ENCODE results near the gene CRYAA.
"Not testable (repeated sequence)": the region's sequence is repeated elsewhere in the genome, so short reads cannot be mapped to it uniquely, and the experiment has no call there.

Gene CRYAA, protein sequence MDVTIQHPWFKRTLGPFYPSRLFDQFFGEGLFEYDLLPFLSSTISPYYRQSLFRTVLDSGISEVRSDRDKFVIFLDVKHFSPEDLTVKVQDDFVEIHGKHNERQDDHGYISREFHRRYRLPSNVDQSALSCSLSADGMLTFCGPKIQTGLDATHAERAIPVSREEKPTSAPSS

DNA sequence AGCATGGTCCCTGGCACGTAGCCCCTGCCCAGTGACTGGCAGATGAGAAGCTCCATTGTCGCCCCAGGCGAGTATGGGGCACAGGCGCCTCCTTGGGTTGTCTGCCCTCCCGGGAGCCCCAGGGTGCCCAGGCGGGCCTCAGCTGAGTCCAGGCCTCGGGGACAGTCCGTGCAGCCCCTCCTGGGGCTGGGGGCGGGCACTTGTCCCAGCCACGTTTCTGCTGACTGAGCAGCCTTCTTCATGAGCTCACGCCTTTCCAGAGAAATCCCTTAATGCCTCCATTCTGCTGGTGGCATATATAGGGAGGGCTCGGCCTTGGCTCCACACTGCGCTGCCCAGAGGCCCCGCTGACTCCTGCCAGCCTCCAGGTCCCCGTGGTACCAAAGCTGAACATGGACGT, at the start of gene CRYAA:
TSS of gene CRYAA (plus strand) at position 301 of the 400 bp plus-strand sequence. CDS start at position 393, 92 bp downstream.
- not testable (repeated sequence) for DNase-seq (ENCODE audit: low read depth)

DNA sequence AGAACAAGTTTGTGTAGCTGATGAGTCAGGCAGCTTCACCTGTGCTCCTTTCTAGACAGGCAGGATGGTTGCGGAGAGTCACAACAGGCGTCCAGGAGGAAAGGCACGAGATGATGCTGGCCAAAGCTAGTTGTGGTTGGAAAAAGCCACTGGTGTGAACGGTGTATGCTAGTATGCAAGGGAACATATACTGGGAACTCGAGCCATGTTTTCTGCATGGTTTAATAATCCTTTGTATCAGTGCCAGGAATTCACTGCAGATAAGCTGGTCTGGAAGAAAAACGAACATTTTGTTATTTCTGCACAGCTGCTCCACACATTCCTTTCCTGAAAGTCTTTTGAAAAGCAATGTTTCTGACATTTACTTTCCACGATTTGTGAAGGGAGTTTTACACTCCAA, 38.7 kb upstream of the CRYAA start:
- DNase-seq (ENCODE audit: low read depth): not testable (repeated sequence)

DNA sequence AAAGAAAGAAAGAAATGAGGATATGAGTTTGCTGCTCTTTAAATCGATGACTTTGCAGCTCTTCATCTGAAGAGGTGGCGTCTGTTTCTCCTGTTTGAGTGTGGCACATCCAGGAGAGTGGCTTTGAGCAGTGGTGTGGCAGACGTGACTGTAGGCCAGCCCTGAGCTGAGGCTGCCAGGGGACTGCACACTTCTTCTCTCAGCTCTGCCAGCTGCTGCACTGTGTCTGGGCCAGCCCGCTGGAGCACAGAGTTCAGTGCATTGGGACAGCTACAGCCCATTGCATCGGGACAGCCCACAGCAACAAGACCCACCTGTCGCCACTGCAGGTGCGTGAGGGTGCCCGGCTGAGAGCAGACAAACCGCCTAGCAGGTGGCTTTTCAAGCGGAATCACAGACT, 34.3 kb upstream of the CRYAA start:
- DNase-seq (ENCODE audit: low read depth): not testable (repeated sequence)

DNA sequence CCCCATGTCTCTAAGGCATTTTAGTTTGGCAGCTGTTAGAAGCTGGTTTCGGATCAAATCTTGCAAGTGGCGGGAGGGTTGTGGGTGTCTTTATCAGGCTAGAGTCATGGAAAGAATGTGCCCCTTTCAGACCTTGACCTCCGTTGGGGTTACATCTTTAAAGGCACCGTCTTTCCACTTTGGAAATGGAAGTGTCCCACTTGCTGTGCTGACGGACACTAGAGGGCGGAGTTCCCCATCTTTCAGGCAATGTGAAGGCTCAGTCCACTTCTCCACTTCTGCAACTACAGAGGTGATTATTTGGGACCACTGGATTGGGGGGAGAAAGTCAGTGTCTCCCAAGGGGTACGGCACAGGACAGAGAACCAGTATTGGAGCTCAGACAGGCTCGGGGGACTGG, 29.9 kb upstream of the CRYAA start:
- not testable (repeated sequence) for DNase-seq (ENCODE audit: low read depth)

DNA sequence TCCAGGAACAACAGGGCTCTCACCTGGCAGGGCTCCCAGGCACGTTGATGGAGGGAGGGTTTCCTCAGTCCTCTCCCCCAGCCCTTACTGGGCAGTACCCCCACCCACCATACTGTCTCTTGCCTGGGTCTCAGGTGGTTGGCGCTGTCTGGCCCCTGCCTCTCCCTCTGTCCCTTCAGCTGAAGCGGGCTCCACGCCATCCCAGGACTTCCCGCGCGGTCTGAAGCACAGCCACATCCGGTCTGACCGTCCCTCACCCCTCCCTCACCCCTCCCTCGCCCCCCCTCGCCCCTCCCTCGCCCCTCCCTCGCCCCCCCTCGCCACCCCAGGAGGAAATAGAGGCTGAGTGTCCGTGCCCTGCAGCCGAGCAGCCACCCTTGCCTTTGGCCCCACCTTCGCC, 27.4 kb upstream of the CRYAA start:
- DNase-seq (ENCODE audit: low read depth): not testable (repeated sequence)

DNA sequence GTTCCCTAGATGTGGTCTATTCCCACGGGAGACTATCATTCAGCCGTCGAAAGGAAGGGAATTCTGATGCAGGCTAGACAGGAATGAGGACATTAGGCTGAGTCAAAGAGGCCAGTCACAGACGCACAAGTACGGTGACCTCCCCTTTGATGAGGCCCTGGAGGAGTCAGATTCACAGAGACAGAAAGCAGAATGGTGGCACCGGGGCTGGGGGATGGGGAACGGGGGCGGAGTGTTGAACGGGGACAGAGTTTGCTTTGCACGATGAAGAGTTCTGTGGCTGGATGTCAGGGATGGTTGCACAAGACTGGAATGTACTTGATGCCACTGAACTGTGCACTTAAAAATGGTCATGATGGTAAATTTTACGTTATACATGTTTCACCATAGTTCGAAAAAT, 22.2 kb upstream of the CRYAA start:
- DNase-seq (ENCODE audit: low read depth): not testable (repeated sequence)

DNA sequence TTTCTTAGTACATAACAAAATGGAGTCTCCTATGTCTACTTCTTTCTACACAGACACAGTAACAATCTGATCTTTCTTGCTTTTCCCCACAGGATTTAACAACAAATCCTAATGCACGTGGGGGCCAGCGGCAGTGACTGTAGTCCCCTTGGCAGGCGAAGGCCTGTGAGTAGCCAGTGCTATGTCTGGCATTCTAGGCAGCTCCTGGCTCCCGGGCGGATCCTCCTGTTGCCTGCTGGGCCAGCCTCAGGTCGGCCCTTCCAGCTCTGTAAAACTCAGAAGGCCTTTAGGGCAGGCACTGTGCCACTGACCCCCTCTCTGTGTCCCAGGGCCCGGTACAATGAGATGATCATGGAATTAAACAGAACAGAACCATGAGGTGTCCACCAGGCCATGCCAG, 20.8 kb upstream of the CRYAA start:
- DNase-seq (ENCODE audit: low read depth): not testable (repeated sequence)

DNA sequence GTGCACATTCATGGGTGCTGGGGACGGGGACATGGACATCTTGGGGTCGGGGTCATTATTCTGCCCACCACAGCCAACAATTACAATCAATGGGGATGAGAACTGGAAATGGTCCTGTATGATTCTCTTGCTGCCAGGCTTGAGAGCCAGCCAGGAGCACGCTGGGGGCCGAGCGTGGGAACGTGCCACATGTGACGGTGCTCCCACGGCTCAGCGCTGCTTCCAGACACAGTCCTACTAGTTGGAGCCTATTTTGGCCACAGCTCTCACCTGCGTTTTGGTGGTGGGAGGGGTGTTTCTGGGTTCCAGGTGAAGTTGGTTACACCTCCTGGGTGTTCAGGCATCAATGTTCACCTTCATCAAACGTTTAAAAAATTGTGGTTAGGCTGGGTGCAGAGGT, 19.5 kb upstream of the CRYAA start:
- not testable (repeated sequence) for DNase-seq (ENCODE audit: low read depth)

DNA sequence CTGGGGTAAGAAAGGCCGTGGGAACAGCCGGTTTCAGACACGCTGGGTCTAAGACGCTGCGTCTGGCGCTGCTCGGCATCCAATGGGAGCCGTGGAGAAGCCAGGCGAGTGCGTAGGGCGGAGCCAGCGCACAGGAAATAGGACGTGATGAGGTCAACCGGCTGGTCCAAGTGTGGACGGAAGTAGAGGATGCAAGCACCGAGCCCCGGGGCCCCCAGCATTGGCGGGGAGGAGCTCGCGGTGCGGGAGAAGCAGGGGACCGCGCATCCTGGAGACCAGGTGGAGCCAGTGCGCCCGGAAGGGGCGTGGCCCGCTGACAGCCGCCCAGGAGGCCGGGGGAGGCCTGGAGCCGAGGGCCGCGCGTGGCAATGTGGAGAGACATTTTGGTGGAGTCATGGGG, 15.2 kb upstream of the CRYAA start:
- DNase-seq (ENCODE audit: low read depth): not testable (repeated sequence)

DNA sequence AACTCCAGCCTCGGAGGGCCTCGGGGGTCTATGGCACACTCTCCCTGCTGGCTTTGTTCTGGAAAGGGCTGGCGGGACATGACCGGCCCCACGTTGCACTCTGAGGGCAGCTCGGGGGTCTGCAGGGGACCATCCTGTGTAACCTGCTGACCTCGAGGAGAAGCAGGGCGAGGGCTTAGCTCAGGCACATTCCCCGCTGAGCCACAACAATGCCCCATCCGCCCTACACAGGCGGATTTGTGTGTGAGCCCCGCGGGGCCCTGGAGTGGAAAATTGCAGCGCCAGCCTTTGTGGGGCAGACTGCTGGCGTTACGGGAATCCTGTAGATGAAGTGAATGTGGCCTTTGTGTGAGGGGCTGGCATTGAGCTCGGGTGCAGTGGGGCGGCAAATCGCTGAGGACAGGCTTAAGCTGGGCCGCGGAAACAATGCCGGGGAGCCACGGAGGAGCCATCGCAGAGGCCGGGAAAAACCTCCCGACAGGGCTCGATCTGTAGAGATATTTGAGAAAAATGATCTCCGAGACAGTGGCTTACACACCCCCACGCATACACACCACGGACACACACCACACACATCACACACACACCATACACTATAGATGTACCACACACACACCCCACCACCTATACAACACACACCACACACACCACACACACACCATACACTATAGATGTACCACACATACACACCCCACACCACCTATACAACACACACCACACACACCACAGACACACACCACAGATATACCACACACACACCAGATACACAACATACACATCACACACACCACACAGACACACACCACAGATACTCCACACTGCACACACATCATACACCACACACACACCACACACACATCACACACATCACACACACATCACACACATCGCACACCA, 9.3 kb upstream of the CRYAA start:
- not testable (repeated sequence) for DNase-seq (ENCODE audit: low read depth)

DNA sequence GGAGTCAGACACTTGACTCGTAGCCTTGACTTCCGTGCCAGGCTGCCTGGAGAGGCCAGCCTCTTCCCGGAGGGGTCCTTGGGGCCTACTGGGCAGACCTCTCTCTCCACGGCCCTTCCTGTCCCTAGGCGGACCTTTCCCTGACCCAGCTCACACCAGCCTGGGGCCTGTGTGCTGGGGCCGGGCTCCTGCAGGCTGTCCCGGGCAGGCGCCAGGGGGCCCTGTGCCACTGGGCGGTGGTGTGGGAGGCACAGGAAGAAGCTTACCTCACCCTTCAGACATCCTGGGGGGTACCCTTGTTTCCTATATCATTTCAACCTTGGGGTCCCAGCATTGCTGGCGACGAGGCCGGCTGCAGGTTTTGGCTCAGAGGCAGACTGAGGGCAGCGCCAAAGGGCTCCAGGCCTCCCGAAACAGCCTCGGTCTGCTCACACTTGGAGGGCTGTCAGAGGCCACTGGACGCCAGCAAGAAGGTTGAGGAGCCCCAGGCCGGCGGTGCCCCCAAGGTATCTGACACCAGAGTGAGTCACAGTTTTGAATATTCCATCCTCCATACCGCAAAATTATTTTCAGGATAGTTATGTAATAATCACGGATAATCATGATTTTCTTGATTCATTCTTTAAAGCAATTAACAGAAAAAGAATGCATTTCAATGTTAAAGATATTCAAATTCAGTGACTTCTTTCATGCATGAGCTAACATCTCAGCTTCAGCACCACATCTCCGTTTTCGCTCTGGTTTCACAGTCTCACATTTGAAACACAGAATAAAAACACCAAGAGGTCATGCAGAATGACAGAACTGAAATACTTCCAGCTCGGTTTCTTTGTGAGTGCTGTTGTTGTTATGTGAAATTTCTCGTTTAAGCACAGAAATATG, 6.7 kb upstream of the CRYAA start:
- DNase-seq (ENCODE audit: low read depth): not testable (repeated sequence)

DNA sequence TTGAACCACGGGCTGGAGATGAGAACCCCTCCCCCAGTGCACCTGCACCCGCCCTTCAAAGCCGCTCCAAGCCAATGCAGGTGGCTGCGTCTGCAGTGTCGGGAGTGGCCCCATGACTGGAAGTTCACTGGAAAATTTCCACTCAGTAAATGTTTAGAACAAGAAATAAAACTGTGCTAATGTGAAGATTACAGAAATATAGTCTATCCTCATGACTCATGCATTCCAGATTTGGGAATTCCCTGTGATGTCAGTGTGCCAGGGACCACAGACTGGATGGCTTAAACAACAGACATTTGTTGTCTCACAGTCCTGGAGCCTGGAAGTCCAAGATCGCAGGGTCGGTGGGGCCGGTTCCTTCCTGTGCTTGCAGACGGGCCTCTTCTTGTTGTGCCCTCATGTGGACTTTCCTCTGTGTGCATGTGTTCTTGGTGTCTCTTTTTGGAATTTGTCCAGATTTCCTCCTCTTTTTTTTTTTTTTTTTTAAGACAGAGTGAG, 6.1 kb upstream of the CRYAA start:
- not testable (repeated sequence) for DNase-seq (ENCODE audit: low read depth)

DNA sequence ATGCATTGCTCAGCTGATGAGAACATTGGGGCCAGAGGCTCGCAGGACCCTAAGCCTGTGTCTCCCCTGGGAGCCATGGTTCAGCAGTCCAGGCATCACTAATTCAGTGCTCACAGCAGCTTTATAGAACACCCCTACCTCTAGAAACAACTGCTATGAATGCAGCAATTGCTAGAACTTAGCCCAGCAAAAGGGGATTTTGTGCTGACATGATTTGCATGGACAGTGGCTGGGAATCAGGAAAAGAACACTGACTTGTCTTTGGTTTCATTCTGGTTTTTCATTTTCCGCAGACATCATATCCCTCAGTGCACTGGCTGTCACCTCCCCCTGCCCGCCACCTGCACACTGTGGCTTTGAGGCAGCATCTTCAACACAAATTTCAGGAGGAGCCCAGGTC, 4.0 kb upstream of the CRYAA start:
- DNase-seq (ENCODE audit: low read depth): not testable (repeated sequence)

DNA sequence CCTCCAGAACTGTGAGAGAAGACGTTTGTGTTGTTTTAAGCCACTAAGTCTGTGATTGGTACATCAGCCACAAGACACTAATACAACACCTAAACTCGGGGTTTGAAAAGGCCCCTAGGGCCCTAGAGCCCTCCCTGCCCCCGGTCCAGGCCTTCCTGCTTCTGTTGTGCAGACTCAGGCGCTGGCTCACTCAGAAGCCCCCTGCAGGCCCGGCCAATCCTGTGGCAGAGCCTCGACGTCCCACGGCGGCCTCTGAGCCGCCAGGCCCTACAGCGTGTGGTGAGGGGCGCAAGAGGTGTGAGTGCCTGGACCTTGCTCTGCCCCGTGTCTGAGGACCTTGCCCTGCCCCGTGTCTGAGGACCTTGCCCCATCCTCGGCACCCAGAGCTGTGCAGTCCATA, 3.1 kb upstream of the CRYAA start:
- DNase-seq (ENCODE audit: low read depth): not testable (repeated sequence)

DNA sequence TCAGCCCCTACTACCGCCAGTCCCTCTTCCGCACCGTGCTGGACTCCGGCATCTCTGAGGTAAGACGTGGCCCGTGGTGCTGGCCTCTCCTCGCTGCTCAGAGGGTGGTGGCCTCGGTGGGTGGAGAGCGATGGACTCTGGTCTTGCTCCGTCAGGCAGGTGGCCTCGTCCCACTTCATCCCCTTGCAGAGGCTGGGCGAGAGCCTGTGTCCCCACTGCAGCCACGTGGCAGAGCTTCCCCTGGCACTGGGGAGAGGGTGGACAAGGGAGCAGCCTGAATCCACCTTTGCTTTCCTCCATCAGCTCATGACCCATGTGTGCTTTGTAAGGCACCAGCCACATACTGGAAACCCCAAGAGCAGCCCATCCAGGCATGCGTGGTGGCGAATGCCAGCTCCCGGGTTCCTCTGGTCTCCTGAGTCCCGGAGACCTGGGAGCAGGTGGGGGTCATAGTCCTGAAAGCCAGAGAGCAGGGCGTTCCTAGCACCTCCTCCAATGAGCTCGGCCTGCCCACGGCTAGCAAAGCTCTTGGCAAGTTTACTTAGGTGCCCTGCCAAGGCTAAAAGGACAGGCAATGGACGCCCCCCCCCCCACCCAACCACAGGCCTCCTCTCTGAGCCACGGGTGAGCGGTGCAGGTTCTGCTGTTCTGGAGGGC, 550 bp downstream of the CRYAA start:
- not testable (repeated sequence) for DNase-seq (ENCODE audit: low read depth)

DNA sequence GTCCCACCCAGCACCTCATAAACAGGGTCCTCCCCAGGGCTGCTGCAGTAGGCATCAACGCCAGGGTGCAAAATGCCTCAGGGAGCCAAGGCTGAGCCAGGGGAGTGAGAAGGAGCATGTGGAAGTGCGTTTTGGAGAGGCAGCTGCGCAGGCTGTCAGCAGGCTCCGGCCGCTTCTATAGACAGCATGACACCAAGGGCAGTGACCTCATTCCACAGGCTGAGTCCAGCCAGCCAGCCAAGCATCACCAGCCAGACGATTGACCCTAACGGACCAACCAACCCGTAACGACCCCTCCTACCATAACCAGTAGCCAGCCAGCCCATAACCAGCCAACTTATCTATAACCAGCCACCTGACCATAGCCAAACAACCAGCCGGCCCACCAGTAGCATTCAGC, 1.1 kb downstream of the CRYAA start:
- DNase-seq (ENCODE audit: low read depth): not testable (repeated sequence)

DNA sequence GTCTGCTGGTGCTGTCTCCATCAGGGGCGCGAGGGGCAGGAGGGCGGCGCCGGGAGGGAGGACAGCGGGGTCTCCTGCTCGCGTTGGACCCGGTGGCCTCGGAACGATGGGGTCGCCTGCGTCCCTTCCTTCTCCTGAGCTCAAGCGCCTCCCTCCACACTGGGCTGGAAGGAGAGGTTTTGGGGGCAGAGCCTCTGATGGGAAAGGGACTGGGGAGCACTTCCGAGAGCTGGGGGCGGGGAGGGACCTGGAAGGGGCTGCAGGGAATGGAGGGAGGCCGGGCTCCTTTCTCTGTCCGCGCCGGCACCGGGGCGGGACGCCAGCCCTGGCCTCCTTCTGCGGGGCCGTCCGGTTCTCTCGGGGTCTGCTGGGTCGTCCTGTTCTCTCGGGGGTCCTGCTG, 4.0 kb downstream of the CRYAA start:
- DNase-seq (ENCODE audit: low read depth): not testable (repeated sequence)

DNA sequence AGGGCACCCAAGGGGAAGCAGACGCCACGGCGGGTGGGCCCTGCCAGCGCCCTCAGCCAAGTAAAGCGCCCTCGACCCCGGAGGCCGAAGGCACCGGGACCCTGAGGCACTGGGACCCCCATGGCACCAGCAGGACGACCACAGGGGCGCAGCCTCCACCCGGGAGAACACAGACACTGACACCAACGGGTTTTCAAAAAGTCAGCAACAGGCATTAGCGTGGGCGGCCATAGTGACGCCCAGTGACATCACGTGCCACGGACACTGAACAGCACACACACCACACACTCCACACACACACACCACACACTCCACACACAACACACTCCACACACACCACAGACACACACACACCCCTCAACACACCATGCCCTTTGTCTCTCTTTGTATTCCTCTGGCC, 4.6 kb downstream of the CRYAA start:
- not testable (repeated sequence) for DNase-seq (ENCODE audit: low read depth)

DNA sequence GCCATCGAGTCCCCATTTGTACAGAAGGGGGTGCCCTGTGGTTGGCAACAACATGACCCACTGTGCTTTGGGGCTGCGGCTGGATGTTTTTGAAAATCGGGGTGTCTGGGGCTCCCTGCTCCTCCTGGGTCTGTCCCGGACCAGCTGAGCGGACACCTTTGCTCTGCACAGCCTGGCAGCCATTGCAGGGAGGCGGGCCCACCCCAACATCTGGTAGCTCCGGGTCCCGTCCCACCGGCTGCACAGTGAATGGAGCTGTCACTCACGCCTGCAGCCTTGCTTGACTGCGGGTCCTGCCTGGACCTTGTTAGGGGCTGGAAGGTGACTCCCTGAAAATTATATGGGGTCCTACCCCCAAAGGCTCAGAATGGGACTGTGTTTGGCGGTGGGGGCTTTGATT, 5.1 kb downstream of the CRYAA start:
- not testable (repeated sequence) for DNase-seq (ENCODE audit: low read depth)

DNA sequence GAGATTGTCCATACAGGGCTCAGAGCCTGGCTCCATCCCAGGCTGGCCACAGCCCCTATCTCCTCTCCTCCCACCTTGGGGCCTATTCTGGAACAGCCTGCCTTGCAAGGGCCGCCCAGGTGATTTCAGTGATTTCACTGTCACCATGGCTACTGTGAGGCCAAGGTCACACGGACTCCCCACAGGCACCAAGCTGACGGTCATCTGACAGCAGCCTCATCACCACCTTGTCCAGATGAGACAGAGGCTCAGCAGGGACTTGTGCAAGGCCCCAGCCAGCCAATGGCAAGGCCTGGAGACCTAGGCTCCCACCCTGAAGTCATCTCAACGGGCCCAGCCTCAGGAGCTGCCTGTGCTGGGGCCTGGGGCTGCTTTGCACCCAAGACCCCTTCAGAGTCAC, 6.2 kb downstream of the CRYAA start:
- DNase-seq (ENCODE audit: low read depth): not testable (repeated sequence)

DNA sequence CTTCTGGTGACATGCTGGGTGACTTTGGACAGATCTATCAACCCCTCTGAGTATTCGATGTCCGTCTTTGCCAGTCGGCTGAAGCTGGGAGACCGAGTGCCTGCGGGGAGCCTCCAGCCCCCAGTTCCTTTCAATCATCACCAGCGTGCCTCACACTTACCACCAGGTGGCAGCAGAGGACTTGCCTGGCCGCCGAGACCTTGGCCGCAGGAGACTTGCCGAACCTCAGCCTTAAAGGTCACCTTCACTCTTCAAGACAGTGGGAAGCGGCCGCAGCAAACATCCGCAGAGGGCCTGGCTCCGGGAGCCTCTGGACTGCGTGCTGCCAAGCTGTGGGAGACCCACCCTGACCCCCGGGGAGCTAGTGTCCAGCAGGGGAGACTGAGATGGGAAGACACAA, 7.8 kb downstream of the CRYAA start:
- DNase-seq (ENCODE audit: low read depth): not testable (repeated sequence)

All from stimulated activated CD8-positive, alpha-beta memory T cell treated with anti-CD3 and anti-CD28 coated beads, Interleukin-15, amount 100 ng/mL, for 24 hours (primary cell).